Liver (tissue), 9 donors: Measurements from ENCODE around the gene TMEM108. TPM values are rescaled to one million over a fixed set of nuclear protein-coding genes. Genes with fewer than 3 reads are reported as not detected.

Experiments used
- DNase-seq: peaks from one replicate; pipeline ENCODE4 v3.0.0-alpha.2; 2017; ENCODE audit warnings: low spot score
- H3K27ac ChIP-seq, 2 donors: one replicate each; pipeline ENCODE4 v1.7.0; 2013; ENCODE audit warnings: inconsistent platforms in 2 of 2, low read length in 2 of 2, control low read depth in 1 of 2, low read depth in 1 of 2, mild to moderate bottlenecking in 1 of 2
- H3K27me3 ChIP-seq, 4 donors: one replicate each; pipeline versions ENCODE4 v1.6.1 to v1.7.0; 2013; ENCODE audit warnings: low read length in 3 of 4, inconsistent platforms in 1 of 4, mild to moderate bottlenecking in 1 of 4, moderate library complexity in 1 of 4; ENCODE audit not compliant: control insufficient read depth in 4 of 4, insufficient read depth in 4 of 4
- H3K36me3 ChIP-seq, 4 donors: one replicate each; pipeline versions ENCODE4 v1.6.1 to v1.7.0; 2013; ENCODE audit warnings: low read length in 3 of 4, mild to moderate bottlenecking in 3 of 4, low read depth in 1 of 4, moderate library complexity in 1 of 4; ENCODE audit not compliant: control insufficient read depth in 4 of 4, insufficient read depth in 3 of 4
- H3K4me1 ChIP-seq, 4 donors: one replicate each; pipeline versions ENCODE4 v1.6.1 to v1.7.0; 2013; ENCODE audit warnings: low read length in 3 of 4, mild to moderate bottlenecking in 3 of 4, moderate library complexity in 1 of 4; ENCODE audit not compliant: control insufficient read depth in 4 of 4, insufficient read depth in 4 of 4
- H3K4me3 ChIP-seq, 3 donors: one replicate each; pipeline versions ENCODE4 v1.6.1 to v1.7.0; 2013; ENCODE audit warnings: low read length in 3 of 3, control low read depth in 1 of 3, low read depth in 1 of 3, mild to moderate bottlenecking in 1 of 3
- H3K9ac ChIP-seq, 2 donors: one replicate each; pipeline ENCODE4 v1.7.0; 2013; ENCODE audit warnings: low read length in 2 of 2, mild to moderate bottlenecking in 2 of 2, moderate library complexity in 2 of 2, control low read depth in 1 of 2, low read depth in 1 of 2
- H3K9me3 ChIP-seq, 4 donors: one replicate each; pipeline versions ENCODE4 v1.6.1 to v1.7.0; 2013; ENCODE audit warnings: low read length in 3 of 4; ENCODE audit not compliant: control insufficient read depth in 4 of 4
- ATF3 ChIP-seq: IDR thresholded peaks from 2 replicates; pipeline ENCODE4 v1.6.1; 2016; ENCODE audit warnings: antibody characterized with exemption
- EGR1 ChIP-seq, 2 donors: IDR thresholded peaks; 2 replicates each; pipeline ENCODE4 v1.6.1; 2016 to 2018; ENCODE audit warnings: antibody characterized with exemption in 2 of 2, low read depth in 2 of 2
- FOXA1 ChIP-seq: IDR thresholded peaks from 2 replicates; pipeline ENCODE4 v1.6.1; 2016; ENCODE audit warnings: antibody characterized with exemption
- FOXA2 ChIP-seq: IDR thresholded peaks from 2 replicates; pipeline ENCODE4 v1.6.1; 2016; ENCODE audit warnings: antibody characterized with exemption
- GABPA ChIP-seq, 2 donors: IDR thresholded peaks in 1 of 2; conservative IDR thresholded peaks in 1 of 2; 2 replicates each; pipeline ENCODE4 v1.6.1; 2016; ENCODE audit warnings: antibody characterized with exemption in 2 of 2, mild to moderate bottlenecking in 1 of 2, moderate library complexity in 1 of 2
- HNF4A ChIP-seq, 2 donors: conservative IDR thresholded peaks; 2 replicates each; pipeline ENCODE4 v1.6.1; 2016; ENCODE audit warnings: antibody characterized with exemption in 2 of 2, mild to moderate bottlenecking in 2 of 2
- HNF4G ChIP-seq: IDR thresholded peaks from 2 replicates; pipeline ENCODE4 v1.6.1; 2016; ENCODE audit warnings: antibody characterized with exemption
- JUND ChIP-seq, 2 donors: IDR thresholded peaks; 2 replicates each; pipeline ENCODE4 v1.6.1; 2016; ENCODE audit warnings: antibody characterized with exemption in 2 of 2
- NR2F2 ChIP-seq: IDR thresholded peaks from 2 replicates; pipeline ENCODE4 v1.6.1; 2016; ENCODE audit warnings: antibody characterized with exemption
- RAD21 ChIP-seq, 2 donors: IDR thresholded peaks; 2 replicates each; pipeline ENCODE4 v1.6.1; 2016; ENCODE audit warnings: antibody characterized with exemption in 2 of 2, mild to moderate bottlenecking in 2 of 2
- RXRA ChIP-seq, 2 donors: IDR thresholded peaks; 2 replicates each; pipeline ENCODE4 v1.6.1; 2017 to 2018; ENCODE audit warnings: antibody characterized with exemption in 2 of 2, mild to moderate bottlenecking in 1 of 2
- SP1 ChIP-seq: IDR thresholded peaks from 2 replicates; pipeline ENCODE4 v1.6.1; 2018; ENCODE audit warnings: antibody characterized with exemption, mild to moderate bottlenecking
- TAF1 ChIP-seq: conservative IDR thresholded peaks from 2 replicates; pipeline ENCODE4 v1.6.1; 2016; ENCODE audit warnings: antibody characterized with exemption, mild to moderate bottlenecking
- YY1 ChIP-seq: IDR thresholded peaks from 2 replicates; pipeline ENCODE4 v1.6.1; 2016; ENCODE audit warnings: antibody characterized with exemption, mild to moderate bottlenecking
- WGBS: extraction: QIAGEN DNeasy Blood & Tissue Kit; methylation state at CpG from one replicate; pipeline ENCODE4 v1.1.7; 2013; 5-methylcytosine and 5-hydroxymethylcytosine counted together
- polyA plus RNA-seq, 2 donors: library from polyadenylated mRNA; stranded (reverse) in 1 of 2; unstranded in 1 of 2; fragments of 200-250 nt in 1 of 2; fragments of >200 nt in 1 of 2; fragmentation: Nextera tagmentation in 1 of 2; extraction: Ambion mirVana in 1 of 2; gene quantifications; one replicate each; pipeline versions ENCODE4 v1.2.1 to v1.2.3, GENCODE V29; 2013 to 2015
- total RNA-seq, 2 donors: library from RNA; depleted of rRNA; stranded (reverse); fragments of >200 nt; gene quantifications; one replicate each; pipeline ENCODE4 v1.2.3, GENCODE V29; 2014
- TF ChIP-seq, protein P1 (sequence below): IDR thresholded peaks from 2 replicates; pipeline ENCODE4 v1.6.1; 2016; ENCODE audit warnings: antibody characterized with exemption, mild to moderate bottlenecking
- TF ChIP-seq, protein P2 (sequence below): fragments of 150-350 bp; IDR thresholded peaks from 2 replicates; pipeline ENCODE4 v1.5.1; 2017; ENCODE audit warnings: improper control_type of control experiment, low read depth, low read length; ENCODE audit not compliant: missing input control
- TF ChIP-seq, protein P3 (sequence below): IDR thresholded peaks from 2 replicates; pipeline ENCODE4 v1.6.1; 2016; ENCODE audit warnings: antibody characterized with exemption
- TF ChIP-seq, protein P4 (sequence below): IDR thresholded peaks from 2 replicates; pipeline ENCODE4 v1.6.1; 2016; ENCODE audit warnings: antibody characterized with exemption
- donor health status: healthy.
- donor health status: healthy.
- donor health status: healthy.
- donor health status: healthy.
- donor health status: healthy.

The TMEM108 gene
- total and polyA plus RNA-seq, 4 donors, result 0.05 to 0.10 TPM; not detected in 2

GRCh38 chr3:133167340-133168024 lies 129.3 kb downstream of the TMEM108 start:
- Histone ChIP-seq H3K9me3 (peaks cover 0 to 3% (median 0%) of the 10 kb centered on the region in 4 donors), H3K9ac (no peak overlapping the region), H3K4me1 (no peaks in the 10 kb centered on the region), H3K36me3 (no peaks in the 10 kb centered on the region), H3K27ac (no peak overlapping the region), H3K4me3 (no peak overlapping the region), H3K27me3 (no peaks in the 10 kb centered on the region)
- DNase-seq, result no peak
- TF ChIP-seq, protein P1, sequence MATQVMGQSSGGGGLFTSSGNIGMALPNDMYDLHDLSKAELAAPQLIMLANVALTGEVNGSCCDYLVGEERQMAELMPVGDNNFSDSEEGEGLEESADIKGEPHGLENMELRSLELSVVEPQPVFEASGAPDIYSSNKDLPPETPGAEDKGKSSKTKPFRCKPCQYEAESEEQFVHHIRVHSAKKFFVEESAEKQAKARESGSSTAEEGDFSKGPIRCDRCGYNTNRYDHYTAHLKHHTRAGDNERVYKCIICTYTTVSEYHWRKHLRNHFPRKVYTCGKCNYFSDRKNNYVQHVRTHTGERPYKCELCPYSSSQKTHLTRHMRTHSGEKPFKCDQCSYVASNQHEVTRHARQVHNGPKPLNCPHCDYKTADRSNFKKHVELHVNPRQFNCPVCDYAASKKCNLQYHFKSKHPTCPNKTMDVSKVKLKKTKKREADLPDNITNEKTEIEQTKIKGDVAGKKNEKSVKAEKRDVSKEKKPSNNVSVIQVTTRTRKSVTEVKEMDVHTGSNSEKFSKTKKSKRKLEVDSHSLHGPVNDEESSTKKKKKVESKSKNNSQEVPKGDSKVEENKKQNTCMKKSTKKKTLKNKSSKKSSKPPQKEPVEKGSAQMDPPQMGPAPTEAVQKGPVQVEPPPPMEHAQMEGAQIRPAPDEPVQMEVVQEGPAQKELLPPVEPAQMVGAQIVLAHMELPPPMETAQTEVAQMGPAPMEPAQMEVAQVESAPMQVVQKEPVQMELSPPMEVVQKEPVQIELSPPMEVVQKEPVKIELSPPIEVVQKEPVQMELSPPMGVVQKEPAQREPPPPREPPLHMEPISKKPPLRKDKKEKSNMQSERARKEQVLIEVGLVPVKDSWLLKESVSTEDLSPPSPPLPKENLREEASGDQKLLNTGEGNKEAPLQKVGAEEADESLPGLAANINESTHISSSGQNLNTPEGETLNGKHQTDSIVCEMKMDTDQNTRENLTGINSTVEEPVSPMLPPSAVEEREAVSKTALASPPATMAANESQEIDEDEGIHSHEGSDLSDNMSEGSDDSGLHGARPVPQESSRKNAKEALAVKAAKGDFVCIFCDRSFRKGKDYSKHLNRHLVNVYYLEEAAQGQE, result no peak
- TF ChIP-seq, protein P2, sequence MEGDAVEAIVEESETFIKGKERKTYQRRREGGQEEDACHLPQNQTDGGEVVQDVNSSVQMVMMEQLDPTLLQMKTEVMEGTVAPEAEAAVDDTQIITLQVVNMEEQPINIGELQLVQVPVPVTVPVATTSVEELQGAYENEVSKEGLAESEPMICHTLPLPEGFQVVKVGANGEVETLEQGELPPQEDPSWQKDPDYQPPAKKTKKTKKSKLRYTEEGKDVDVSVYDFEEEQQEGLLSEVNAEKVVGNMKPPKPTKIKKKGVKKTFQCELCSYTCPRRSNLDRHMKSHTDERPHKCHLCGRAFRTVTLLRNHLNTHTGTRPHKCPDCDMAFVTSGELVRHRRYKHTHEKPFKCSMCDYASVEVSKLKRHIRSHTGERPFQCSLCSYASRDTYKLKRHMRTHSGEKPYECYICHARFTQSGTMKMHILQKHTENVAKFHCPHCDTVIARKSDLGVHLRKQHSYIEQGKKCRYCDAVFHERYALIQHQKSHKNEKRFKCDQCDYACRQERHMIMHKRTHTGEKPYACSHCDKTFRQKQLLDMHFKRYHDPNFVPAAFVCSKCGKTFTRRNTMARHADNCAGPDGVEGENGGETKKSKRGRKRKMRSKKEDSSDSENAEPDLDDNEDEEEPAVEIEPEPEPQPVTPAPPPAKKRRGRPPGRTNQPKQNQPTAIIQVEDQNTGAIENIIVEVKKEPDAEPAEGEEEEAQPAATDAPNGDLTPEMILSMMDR, result no peak
- TF ChIP-seq SP1 (no peak), RAD21 (IDR thresholded peaks at IDR 0.05) (no peak), ATF3 (no peak), YY1 (no peak), TAF1 (no peak), HNF4G (no peak), JUND (IDR thresholded peaks at IDR 0.05) (no peak), EGR1 (IDR thresholded peaks at IDR 0.05; ENCODE audit: low read depth in 2 of 2) (no peak), NR2F2 (no peak), HNF4A (conservative IDR thresholded peaks at IDR 0.05) (no peak), RXRA (IDR thresholded peaks at IDR 0.05) (no peak), FOXA2 (no peak), FOXA1 (no peak), GABPA (IDR thresholded peaks at IDR 0.05 in 1 of 2, conservative IDR thresholded peaks at IDR 0.05 in 1 of 2) (no peak)
- TF ChIP-seq, protein P3, sequence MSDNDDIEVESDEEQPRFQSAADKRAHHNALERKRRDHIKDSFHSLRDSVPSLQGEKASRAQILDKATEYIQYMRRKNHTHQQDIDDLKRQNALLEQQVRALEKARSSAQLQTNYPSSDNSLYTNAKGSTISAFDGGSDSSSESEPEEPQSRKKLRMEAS, result no peak
- TF ChIP-seq, protein P4, sequence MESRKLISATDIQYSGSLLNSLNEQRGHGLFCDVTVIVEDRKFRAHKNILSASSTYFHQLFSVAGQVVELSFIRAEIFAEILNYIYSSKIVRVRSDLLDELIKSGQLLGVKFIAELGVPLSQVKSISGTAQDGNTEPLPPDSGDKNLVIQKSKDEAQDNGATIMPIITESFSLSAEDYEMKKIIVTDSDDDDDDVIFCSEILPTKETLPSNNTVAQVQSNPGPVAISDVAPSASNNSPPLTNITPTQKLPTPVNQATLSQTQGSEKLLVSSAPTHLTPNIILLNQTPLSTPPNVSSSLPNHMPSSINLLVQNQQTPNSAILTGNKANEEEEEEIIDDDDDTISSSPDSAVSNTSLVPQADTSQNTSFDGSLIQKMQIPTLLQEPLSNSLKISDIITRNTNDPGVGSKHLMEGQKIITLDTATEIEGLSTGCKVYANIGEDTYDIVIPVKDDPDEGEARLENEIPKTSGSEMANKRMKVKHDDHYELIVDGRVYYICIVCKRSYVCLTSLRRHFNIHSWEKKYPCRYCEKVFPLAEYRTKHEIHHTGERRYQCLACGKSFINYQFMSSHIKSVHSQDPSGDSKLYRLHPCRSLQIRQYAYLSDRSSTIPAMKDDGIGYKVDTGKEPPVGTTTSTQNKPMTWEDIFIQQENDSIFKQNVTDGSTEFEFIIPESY, result no peak
- 94% methylated on average over 36 of the region's 36 CpGs for WGBS
